Caco-2 (cell line): Measurements from ENCODE around the gene KRT35. TPM values are rescaled to one million over a fixed set of nuclear protein-coding genes. Genes with fewer than 3 reads are reported as not detected.

Experiments
- BruUV-seq: library from RNA; stranded (reverse); fragments of 400-500 nt; replicated peaks from 2 replicates; lab custom pipeline; 2021; lab: Mats Ljungman, UMichigan
- CTCF ChIA-PET: fragments of 300-600 bp; sonication (Branson Sonifier 250); formaldehyde crosslinking; loops from one replicate; lab custom pipeline; 2022; ENCODE audit warnings: antibody characterized with exemption; lab: Charles Lee
- POLR2A ChIA-PET: fragments of 300-600 bp; sonication (Branson Sonifier 250); formaldehyde crosslinking; loops from one replicate; lab custom pipeline; 2022; ENCODE audit warnings: antibody characterized with exemption; lab: Charles Lee
- DNase-seq, 2 experiments: peaks; one replicate each; pipeline versions ENCODE4 v3.0.0 to v3.0.0-alpha.2; 2020 to 2022
- H3K27me3 ChIP-seq: replicated peaks from 2 replicates; pipeline ENCODE4 v1.6.0; 2011; ENCODE audit warnings: low read length; ENCODE audit not compliant: control insufficient read depth, insufficient read depth
- H3K36me3 ChIP-seq: 2 replicates; pipeline ENCODE4 v1.5.1; 2011; ENCODE audit warnings: low read length; ENCODE audit not compliant: control insufficient read depth, insufficient read depth
- H3K4me1 ChIP-seq: fragments of 250-450 bp; sonication (Bioruptor Pico); 2 replicates; pipeline ENCODE4 v1.5.1; 2020; ENCODE audit warnings: mild to moderate bottlenecking
- H3K4me3 ChIP-seq: 2 replicates; pipeline ENCODE4 v1.5.1; 2011; ENCODE audit warnings: low read depth, mild to moderate bottlenecking, control low read depth, low read length
- H3K9me3 ChIP-seq: fragments of 250-450 bp; sonication (Bioruptor Pico); 2 replicates; pipeline ENCODE4 v1.5.1; 2020; ENCODE audit warnings: mild to moderate bottlenecking, moderate library complexity
- H3K27ac Mint-ChIP-seq: one replicate; pipeline ENCODE4 v1.8.0; 2022; ENCODE audit warnings: mixed read lengths; ENCODE audit not compliant: unreplicated experiment
- H3K27me3 Mint-ChIP-seq: one replicate; pipeline ENCODE4 v1.8.0; 2022; ENCODE audit warnings: mixed read lengths; ENCODE audit not compliant: insufficient read depth, unreplicated experiment
- H3K36me3 Mint-ChIP-seq: one replicate; pipeline ENCODE4 v1.8.0; 2022; ENCODE audit warnings: mild to moderate bottlenecking, mixed read lengths; ENCODE audit not compliant: insufficient read depth, unreplicated experiment
- H3K4me1 Mint-ChIP-seq: one replicate; pipeline ENCODE4 v1.8.0; 2022; ENCODE audit warnings: low read depth, mixed read lengths; ENCODE audit not compliant: unreplicated experiment
- H3K4me3 Mint-ChIP-seq: one replicate; pipeline ENCODE4 v1.8.0; 2022; ENCODE audit warnings: mild to moderate bottlenecking, moderate library complexity, mixed read lengths; ENCODE audit not compliant: unreplicated experiment
- H3K9me3 Mint-ChIP-seq: one replicate; pipeline ENCODE4 v1.8.0; 2022; ENCODE audit warnings: mixed read lengths; ENCODE audit not compliant: unreplicated experiment
- intact Hi-C: fragments of 100-400 bp; cut with micrococcal nuclease; formaldehyde crosslinking; loops from one replicate; pipeline ENCODE4 v1.10.0; 2022; ENCODE audit not compliant: unreplicated experiment
- total RNA-seq: library from RNA; stranded (reverse); gene quantifications from 2 replicates; pipeline ENCODE4 v1.2.3, GENCODE V29; 2022
- TF ChIP-seq, protein P1 (sequence below), 2 experiments: fragments of 200-600 bp in 1 of 2; IDR thresholded peaks; 1 replicate in 1 of 2; 2 replicates in 1 of 2; pipeline versions ENCODE4 v1.5.1 to v1.8.0; 2011 to 2022; ENCODE audit warnings: antibody characterized with exemption in 1 of 2, control low read depth in 1 of 2, inconsistent platforms in 1 of 2, low read depth in 1 of 2, low read length in 1 of 2, mild to moderate bottlenecking in 1 of 2, moderate library complexity in 1 of 2; ENCODE audit not compliant: insufficient read depth in 1 of 2, severe bottlenecking in 1 of 2, unreplicated experiment in 1 of 2

The KRT35 gene
- total RNA-seq, 1 experiment from 2014 or later, result not detected

DNA sequence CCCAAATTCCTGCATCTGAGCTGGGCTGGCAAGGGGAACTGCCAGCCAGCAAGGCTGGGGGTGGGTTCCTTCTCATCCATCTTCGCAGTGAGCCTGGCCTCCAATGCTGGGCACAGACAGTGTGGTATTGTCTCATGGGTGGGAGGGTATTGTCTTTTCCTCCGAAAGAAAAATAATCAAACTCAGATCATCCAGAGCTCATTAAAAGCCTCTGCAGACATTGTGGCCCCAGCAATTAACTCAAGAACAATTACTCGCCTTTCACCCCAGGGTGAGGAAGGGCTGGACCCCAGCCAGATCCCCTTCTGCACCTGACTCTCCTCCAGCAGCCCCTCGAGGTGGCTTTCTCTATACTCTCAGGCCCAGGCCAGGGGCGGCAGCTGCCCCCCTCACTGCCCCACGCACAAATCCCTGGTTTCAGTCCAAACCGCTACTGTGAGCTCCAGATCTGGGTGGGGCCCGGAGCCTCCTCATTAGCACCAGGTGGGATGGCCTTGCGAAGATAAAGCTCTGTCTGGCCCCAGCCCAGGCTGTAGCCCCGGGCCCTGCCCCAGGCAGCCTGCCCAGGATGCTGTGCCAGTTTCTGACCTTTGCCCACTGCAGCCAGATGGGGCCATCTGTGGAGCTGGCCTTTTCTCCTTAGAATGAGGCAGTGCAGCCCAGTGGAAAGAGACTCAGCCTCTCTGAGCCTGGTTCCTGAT lies 40.0 kb upstream of the KRT35 start:
- Mint-ChIP-seq H3K4me3 (peak overlapping the region; percentile 68), H3K9me3 (no peaks in the 10 kb centered on the region), H3K27ac (peak overlapping the region; percentile 97), H3K4me1 (peaks cover 50% of the 10 kb centered on the region), H3K27me3 (no peaks in the 10 kb centered on the region), H3K36me3 (peaks cover 71% of the 10 kb centered on the region)
- ChIA-PET CTCF (interaction anchor here (0.9 to 2.9 kb wide), 9 partner anchors 10 to 167 kb away, joined by 3 to 27 read pairs (median 7); no protein-coding TSS in a partner anchor), POLR2A (interaction anchor here (1.4 to 2.0 kb wide), 4 partner anchors 23 to 167 kb away, joined by 6 to 18 read pairs (median 10); no protein-coding TSS in a partner anchor)
- peaks cover 66% of the 10 kb centered on the region for H3K4me1 ChIP-seq
- intact Hi-C loops, result loop anchor here (1.0 to 10.0 kb wide), 3 partner anchors 106 to 664 kb away; no protein-coding TSS in a partner anchor
- peaks cover 8% of the 10 kb centered on the region for H3K36me3 ChIP-seq
- no peaks in the 10 kb centered on the region for H3K9me3 ChIP-seq
- no TSS peak for BruUV-seq
- H3K4me3 ChIP-seq, result no peak overlapping the region
- no peaks in the 10 kb centered on the region for H3K27me3 ChIP-seq
- DNase-seq, result peak in 1 of 2 experiments; percentile 70
- TF ChIP-seq, protein P1, sequence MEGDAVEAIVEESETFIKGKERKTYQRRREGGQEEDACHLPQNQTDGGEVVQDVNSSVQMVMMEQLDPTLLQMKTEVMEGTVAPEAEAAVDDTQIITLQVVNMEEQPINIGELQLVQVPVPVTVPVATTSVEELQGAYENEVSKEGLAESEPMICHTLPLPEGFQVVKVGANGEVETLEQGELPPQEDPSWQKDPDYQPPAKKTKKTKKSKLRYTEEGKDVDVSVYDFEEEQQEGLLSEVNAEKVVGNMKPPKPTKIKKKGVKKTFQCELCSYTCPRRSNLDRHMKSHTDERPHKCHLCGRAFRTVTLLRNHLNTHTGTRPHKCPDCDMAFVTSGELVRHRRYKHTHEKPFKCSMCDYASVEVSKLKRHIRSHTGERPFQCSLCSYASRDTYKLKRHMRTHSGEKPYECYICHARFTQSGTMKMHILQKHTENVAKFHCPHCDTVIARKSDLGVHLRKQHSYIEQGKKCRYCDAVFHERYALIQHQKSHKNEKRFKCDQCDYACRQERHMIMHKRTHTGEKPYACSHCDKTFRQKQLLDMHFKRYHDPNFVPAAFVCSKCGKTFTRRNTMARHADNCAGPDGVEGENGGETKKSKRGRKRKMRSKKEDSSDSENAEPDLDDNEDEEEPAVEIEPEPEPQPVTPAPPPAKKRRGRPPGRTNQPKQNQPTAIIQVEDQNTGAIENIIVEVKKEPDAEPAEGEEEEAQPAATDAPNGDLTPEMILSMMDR (IDR thresholded peaks at IDR 0.05; ENCODE audit: insufficient read depth in 1 of 2, low read depth in 1 of 2, low read length in 1 of 2, severe bottlenecking in 1 of 2, unreplicated experiment in 1 of 2), result no peak

DNA sequence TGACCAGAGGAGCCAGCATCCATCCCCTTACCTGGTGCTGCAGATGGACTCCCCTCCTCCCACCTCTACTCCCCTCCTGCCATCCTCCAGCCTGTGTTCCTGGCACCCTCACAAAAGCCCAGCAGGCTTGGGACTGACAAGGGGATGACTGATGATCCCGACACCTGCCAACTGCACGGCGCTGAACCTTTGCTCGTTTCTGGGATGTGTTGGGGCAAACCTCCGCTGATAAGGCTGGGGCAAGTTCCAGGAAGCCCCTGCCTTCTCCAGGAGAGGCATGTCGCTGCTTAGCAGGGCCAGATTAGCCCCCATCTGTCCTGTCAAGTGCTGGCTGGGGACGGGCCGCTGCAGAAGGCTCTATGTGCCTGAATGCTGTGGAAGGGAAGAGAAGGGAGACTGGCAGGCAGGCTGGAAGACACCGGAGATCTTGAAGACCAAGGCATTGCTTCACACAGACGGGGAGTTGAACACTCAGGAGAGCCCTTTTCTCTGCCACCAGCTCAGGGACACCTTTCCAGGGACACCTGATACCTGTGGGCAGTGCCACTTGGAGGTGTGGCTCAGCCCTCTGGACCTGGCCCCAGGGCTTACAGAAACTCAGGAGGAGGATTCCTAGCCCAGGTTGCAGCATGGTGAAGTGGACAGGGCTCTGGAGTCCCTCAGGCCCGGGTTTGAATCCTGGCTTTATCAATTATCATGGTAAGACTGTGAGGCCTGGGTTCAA lies 38.7 kb upstream of the KRT35 start:
- peak in 1 of 2 experiments; percentile 64 for DNase-seq
- POLR2A ChIA-PET, result no interaction called here
- TF ChIP-seq, protein P1 (IDR thresholded peaks at IDR 0.05; ENCODE audit: insufficient read depth in 1 of 2, low read depth in 1 of 2, low read length in 1 of 2, severe bottlenecking in 1 of 2, unreplicated experiment in 1 of 2), result no peak
- Histone ChIP-seq H3K36me3 (peaks cover 5% of the 10 kb centered on the region), H3K9me3 (no peaks in the 10 kb centered on the region), H3K4me1 (peaks cover 57% of the 10 kb centered on the region), H3K27me3 (no peaks in the 10 kb centered on the region), H3K4me3 (no peak overlapping the region)
- no TSS peak for BruUV-seq
- Mint-ChIP-seq H3K27me3 (no peaks in the 10 kb centered on the region), H3K9me3 (no peaks in the 10 kb centered on the region), H3K4me1 (peaks cover 48% of the 10 kb centered on the region), H3K27ac (peak overlapping the region; percentile 74), H3K4me3 (no peak overlapping the region), H3K36me3 (peaks cover 58% of the 10 kb centered on the region)
- intact Hi-C loops, result loop anchor here (5.0 to 10.0 kb wide), 2 partner anchors 105 to 612 kb away; no protein-coding TSS in a partner anchor
- CTCF ChIA-PET, result interaction anchor here (1.0 to 1.1 kb wide), 2 partner anchors 29 to 146 kb away, joined by 3 to 6 read pairs; no protein-coding TSS in a partner anchor

DNA sequence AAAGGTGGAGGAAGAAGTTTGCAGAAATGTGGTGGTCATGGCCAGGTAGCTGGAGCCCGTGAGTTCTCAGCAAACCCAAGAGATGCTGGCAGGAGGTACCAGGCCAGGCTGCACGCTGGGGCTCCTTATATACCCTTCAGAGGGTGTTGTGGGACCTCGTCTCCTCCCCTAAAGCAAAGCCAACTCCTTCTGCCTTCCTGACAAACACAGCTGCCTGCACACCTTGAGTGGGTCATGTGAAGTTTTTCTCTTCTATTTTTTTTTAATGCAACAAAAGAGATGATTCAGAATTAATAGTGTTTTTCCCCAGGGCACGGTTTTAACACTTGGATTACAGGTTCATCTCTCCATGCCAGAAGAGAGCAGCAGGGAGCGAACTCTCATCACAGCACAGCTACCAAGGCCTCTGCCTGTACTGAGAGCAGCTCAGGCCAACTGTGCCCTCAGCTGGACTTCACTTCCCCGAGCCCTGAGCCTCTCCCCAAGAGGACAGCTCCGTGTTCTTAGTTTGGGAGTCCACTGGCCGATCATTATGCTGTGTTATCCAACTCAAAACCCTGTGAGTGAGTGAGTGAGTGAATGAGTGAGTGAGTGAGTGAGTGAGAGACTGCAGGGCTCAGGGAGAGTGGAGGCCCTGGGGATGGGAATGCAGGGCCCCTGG lies 38.0 kb upstream of the KRT35 start, which contains the start of gene KRT15:
Gene KRT15, minus strand, starts transcription at position 102 of the 661 bp plus-strand sequence. Its CDS starts 63 bp downstream, at position 39.
- intact Hi-C loops, result no loop called here
- Histone ChIP-seq H3K36me3 (peaks cover 1% of the 10 kb centered on the region), H3K4me3 (no peak within 1 kb of the TSS), H3K27me3 (no peaks in the 10 kb centered on the region), H3K9me3 (no peaks in the 10 kb centered on the region), H3K4me1 (peaks cover 50% of the 10 kb centered on the region)
- Mint-ChIP-seq H3K36me3 (peaks cover 51% of the 10 kb centered on the region), H3K27ac (peak within 1 kb of the TSS; percentile 74), H3K27me3 (no peaks in the 10 kb centered on the region), H3K4me3 (no peak within 1 kb of the TSS), H3K4me1 (peaks cover 40% of the 10 kb centered on the region), H3K9me3 (no peaks in the 10 kb centered on the region)
- no peak for DNase-seq
- POLR2A ChIA-PET, result no interaction called here
- CTCF ChIA-PET, result interaction anchor here (1.0 to 1.1 kb wide), 2 partner anchors 30 to 147 kb away, joined by 3 to 6 read pairs; no protein-coding TSS in a partner anchor
- BruUV-seq, result no TSS peak
- TF ChIP-seq, protein P1 (IDR thresholded peaks at IDR 0.05; ENCODE audit: insufficient read depth in 1 of 2, low read depth in 1 of 2, low read length in 1 of 2, severe bottlenecking in 1 of 2, unreplicated experiment in 1 of 2), result no peak
